Measurements from ENCODE around the gene KCNIP1.
"Not testable (repeated sequence)": the region's sequence is repeated elsewhere in the genome, so short reads cannot be mapped to it uniquely, and the experiment has no call there.

Gene KCNIP1

GRCh38 chr5:170743876-170744212, 240.0 kb downstream of the KCNIP1 start:
- H3K27ac Mint-ChIP-seq, result no peak overlapping the region
- DNase-seq (no peak), ATAC-seq (replicated peaks) (no peak)
- H3K9me3 Mint-ChIP-seq, result no peaks in the 10 kb centered on the region
- H3K4me3 Mint-ChIP-seq, result no peak overlapping the region
- peaks cover 3 to 7% of the 10 kb centered on the region in 2 donors for H3K4me1 Mint-ChIP-seq
- H3K27me3 Mint-ChIP-seq, result peaks cover 36 to 73% of the 10 kb centered on the region in 2 donors
- no peaks in the 10 kb centered on the region for H3K36me3 Mint-ChIP-seq

- no peak for ATAC-seq (replicated peaks)
- no peaks in the 10 kb centered on the region for H3K9me3 Mint-ChIP-seq
- H3K4me1 Mint-ChIP-seq, result peaks cover 3 to 7% of the 10 kb centered on the region in 2 donors
Measured at GRCh38 chr5:170745481-170746071, 241.8 kb downstream of the KCNIP1 start.

GRCh38 chr5:170746075-170746960, 242.5 kb downstream of the KCNIP1 start:
- Mint-ChIP-seq H3K4me3 (no peak overlapping the region), H3K27me3 (peaks cover 39 to 84% of the 10 kb centered on the region in 2 donors), H3K27ac (no peak overlapping the region), H3K36me3 (no peaks in the 10 kb centered on the region), H3K4me1 (peaks cover 3 to 7% of the 10 kb centered on the region in 2 donors), H3K9me3 (no peaks in the 10 kb centered on the region)
- DNase-seq, result no peak
- ATAC-seq (replicated peaks), result no peak

More at GRCh38 chr5:170745481-170746071, 241.8 kb downstream of the KCNIP1 start:
- Mint-ChIP-seq H3K27me3 (peaks cover 39 to 79% of the 10 kb centered on the region in 2 donors), H3K36me3 (no peaks in the 10 kb centered on the region), H3K27ac (no peak overlapping the region), H3K4me3 (no peak overlapping the region)
- no peak for DNase-seq

DNA sequence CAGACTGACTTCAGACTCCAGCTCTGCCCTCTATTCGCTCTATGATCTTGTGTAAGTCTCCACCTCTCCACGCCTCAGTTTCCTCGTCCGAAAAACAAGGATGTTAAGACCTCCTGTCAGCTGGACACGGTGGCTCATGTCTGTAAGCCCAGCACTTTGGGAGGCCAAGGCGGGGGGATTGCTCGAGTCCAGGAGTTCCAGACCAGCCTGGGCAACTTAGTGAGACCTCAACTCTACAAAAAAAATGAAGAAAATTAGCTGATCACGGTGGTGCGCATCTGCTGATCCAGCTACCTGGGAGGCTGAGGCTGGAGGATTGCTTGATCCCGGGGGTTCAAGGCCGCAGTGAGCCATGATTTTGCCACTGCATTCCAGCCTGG, 243.1 kb downstream of the KCNIP1 start:
- Mint-ChIP-seq H3K27ac (no peak overlapping the region), H3K27me3 (peaks cover 35 to 78% of the 10 kb centered on the region in 2 donors), H3K4me1 (peaks cover 3 to 7% of the 10 kb centered on the region in 2 donors), H3K9me3 (no peaks in the 10 kb centered on the region), H3K4me3 (no peak overlapping the region), H3K36me3 (no peaks in the 10 kb centered on the region)
- no peak for ATAC-seq (replicated peaks)
- DNase-seq, result no peak

- Mint-ChIP-seq H3K27me3 (peaks cover 32 to 74% of the 10 kb centered on the region in 2 donors), H3K9me3 (no peaks in the 10 kb centered on the region), H3K27ac (no peak overlapping the region), H3K4me1 (peaks cover 3 to 7% of the 10 kb centered on the region in 2 donors), H3K36me3 (no peaks in the 10 kb centered on the region), H3K4me3 (no peak overlapping the region)
- no peak for ATAC-seq (replicated peaks)
- no peak for DNase-seq
Measured at GRCh38 chr5:170747357-170747756, 243.5 kb downstream of the KCNIP1 start.

DNA sequence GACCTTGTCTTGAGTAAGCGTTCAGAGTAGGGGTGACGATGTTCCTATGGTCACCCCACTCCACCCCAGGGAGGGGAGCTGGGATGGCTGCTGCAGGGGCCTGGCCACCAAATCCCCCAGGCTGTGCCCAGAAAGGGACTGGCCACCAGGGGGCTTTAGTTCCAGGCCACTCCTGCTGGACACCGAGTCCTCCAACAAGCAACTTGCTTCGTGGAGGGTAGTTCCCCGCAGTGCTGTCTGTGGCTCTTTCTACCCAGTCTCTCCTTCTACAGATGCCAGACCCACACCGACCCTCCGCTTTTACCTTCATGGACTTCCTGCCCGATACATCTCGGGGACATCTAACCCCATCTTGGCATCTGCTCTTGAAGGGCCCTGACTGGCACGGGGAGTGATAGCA, 244.0 kb downstream of the KCNIP1 start:
- Mint-ChIP-seq H3K4me1 (peaks cover 3 to 7% of the 10 kb centered on the region in 2 donors), H3K27me3 (peaks cover 37 to 76% of the 10 kb centered on the region in 2 donors), H3K9me3 (no peaks in the 10 kb centered on the region), H3K4me3 (no peak overlapping the region), H3K27ac (no peak overlapping the region), H3K36me3 (no peaks in the 10 kb centered on the region)
- DNase-seq (no peak), ATAC-seq (replicated peaks) (peak in 1 of 2 donors; percentile 22)

DNA sequence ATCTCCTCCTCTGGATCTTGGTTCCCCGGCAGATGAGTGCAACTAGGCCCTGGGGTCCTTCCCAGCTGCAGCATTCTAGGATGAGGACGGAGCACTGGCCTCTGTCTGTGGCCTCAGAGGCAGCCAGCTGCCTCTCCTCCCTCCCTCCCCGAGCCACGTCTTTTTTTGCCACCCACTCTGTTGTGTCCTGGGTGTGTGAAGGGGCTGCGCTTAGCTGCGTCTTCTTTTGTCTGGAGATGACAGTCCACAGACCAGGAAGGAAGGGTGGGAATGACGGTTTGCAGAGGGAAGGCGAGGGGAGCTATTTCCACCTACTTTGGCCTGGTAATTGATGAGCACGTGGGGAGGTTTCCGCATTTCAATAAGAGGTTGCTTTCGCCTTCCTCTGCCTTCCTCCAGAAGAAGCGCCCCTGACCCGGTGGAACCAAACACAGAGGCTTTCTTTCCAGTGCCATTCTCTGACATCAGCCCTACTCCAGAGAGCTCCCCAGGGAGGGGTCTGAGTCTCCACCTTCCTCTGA, 245.2 kb downstream of the KCNIP1 start:
- H3K27ac Mint-ChIP-seq, result no peak overlapping the region
- H3K9me3 Mint-ChIP-seq, result no peaks in the 10 kb centered on the region
- H3K36me3 Mint-ChIP-seq, result no peaks in the 10 kb centered on the region
- H3K4me3 Mint-ChIP-seq, result no peak overlapping the region
- DNase-seq, result no peak
- peaks cover 3 to 4% of the 10 kb centered on the region in 2 donors for H3K4me1 Mint-ChIP-seq
- ATAC-seq (replicated peaks), result no peak
- H3K27me3 Mint-ChIP-seq, result peaks cover 28 to 64% of the 10 kb centered on the region in 2 donors

- H3K9me3 Mint-ChIP-seq, result peaks cover 2 to 4% of the 10 kb centered on the region in 2 donors
- DNase-seq, result no peak
- no peak overlapping the region for H3K27ac Mint-ChIP-seq
- no peak for ATAC-seq (replicated peaks)
- no peaks in the 10 kb centered on the region for H3K4me1 Mint-ChIP-seq
- H3K27me3 Mint-ChIP-seq, result peaks cover 23 to 56% of the 10 kb centered on the region in 2 donors
- no peaks in the 10 kb centered on the region for H3K36me3 Mint-ChIP-seq
- H3K4me3 Mint-ChIP-seq, result no peak overlapping the region
Measured at GRCh38 chr5:170749911-170750431, 246.2 kb downstream of the KCNIP1 start.

GRCh38 chr5:170750791-170751190, 247.0 kb downstream of the KCNIP1 start:
- ATAC-seq (replicated peaks), result no peak
- Mint-ChIP-seq H3K4me3 (no peak overlapping the region), H3K27me3 (peaks cover 23 to 48% of the 10 kb centered on the region in 2 donors), H3K36me3 (no peaks in the 10 kb centered on the region), H3K9me3 (peaks cover 2 to 4% of the 10 kb centered on the region in 2 donors), H3K4me1 (no peaks in the 10 kb centered on the region), H3K27ac (no peak overlapping the region)
- DNase-seq, result no peak

DNA sequence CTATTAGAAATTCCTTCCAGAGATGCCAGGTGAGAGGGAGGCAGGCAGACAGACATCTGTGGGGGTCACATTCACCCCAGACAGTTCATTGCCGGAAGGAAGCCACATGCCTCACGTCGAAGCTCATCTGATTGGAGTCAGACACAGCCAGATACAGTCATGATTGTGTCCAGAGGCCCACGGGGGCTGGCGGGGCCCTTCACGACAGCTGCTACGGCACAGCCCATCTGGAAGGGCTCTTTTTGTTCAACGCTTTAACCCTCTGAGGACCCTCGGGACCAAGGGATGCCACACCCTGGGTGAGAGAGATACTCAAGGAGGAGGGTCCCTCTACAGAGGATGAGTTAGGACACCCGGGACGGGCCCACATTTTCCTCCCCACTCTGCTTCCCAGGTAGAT, 247.8 kb downstream of the KCNIP1 start:
- H3K4me3 Mint-ChIP-seq, result no peak overlapping the region
- peaks cover 2 to 4% of the 10 kb centered on the region in 2 donors for H3K9me3 Mint-ChIP-seq
- peaks cover 19 to 40% of the 10 kb centered on the region in 2 donors for H3K27me3 Mint-ChIP-seq
- DNase-seq (no peak), ATAC-seq (replicated peaks) (no peak)
- H3K36me3 Mint-ChIP-seq, result no peaks in the 10 kb centered on the region
- H3K4me1 Mint-ChIP-seq, result no peaks in the 10 kb centered on the region
- no peak overlapping the region for H3K27ac Mint-ChIP-seq

DNA sequence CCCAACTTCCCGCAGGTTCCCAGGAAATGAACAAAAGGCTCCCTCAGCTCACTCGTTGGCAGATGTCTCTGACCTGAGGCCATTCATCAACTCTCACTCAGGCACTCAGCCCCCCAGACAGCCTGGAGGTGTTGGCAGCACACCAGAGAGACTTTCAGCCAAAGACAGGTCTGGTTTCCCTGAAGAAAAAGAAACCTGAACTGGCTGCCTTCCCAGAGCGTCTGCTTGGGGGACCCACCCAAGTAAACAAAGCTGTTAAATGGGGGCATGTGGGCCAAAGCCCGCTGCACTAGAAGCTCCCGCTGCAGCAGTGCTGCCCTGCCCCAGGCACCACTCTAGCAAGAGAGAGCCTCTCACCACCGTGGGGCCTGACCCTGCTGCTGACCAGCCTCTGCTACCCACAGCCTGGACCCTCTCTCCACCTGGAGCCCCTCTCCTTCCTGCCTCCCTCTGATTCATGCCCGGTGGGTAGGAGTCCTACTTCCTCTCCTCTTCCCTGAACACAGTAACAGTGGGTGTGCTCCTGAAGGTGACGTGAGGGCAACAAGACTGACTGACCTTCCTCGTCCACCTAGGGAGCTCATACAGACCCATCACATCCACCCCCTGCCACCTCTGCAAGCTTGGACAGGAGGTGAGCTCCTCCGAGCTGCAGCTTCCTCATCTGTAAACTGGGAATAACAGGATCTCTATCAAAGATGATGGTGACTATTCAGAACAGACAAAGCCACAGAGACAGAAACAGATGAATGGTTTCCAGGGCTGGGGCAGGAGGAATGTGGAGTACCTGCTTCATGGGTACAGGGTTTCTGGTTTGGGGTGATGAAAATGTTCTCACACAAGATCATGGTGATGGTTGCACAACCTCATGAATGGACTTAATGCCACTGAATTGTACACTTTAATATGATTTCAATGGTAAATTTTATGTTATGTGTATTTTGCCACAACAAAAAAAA, 248.7 kb downstream of the KCNIP1 start:
- Mint-ChIP-seq H3K4me3 (no peak overlapping the region), H3K9me3 (peaks cover 2 to 4% of the 10 kb centered on the region in 2 donors), H3K36me3 (no peaks in the 10 kb centered on the region), H3K27me3 (peaks cover 16 to 32% of the 10 kb centered on the region in 2 donors), H3K27ac (no peak overlapping the region), H3K4me1 (no peaks in the 10 kb centered on the region)
- DNase-seq (no peak), ATAC-seq (replicated peaks) (no peak)

GRCh38 chr5:170753311-170753710, 249.5 kb downstream of the KCNIP1 start:
- H3K36me3 Mint-ChIP-seq, result no peaks in the 10 kb centered on the region
- DNase-seq, result no peak
- peaks cover 9 to 26% of the 10 kb centered on the region in 2 donors for H3K27me3 Mint-ChIP-seq
- ATAC-seq (replicated peaks), result no peak
- H3K27ac Mint-ChIP-seq, result no peak overlapping the region
- no peak overlapping the region for H3K4me3 Mint-ChIP-seq
- no peaks in the 10 kb centered on the region for H3K4me1 Mint-ChIP-seq
- peaks cover 2 to 4% of the 10 kb centered on the region in 2 donors for H3K9me3 Mint-ChIP-seq

- H3K4me3 Mint-ChIP-seq; H3K9me3 Mint-ChIP-seq; H3K27ac Mint-ChIP-seq; H3K4me1 Mint-ChIP-seq; H3K36me3 Mint-ChIP-seq; ATAC-seq (replicated peaks); DNase-seq: not testable (repeated sequence)
- peaks cover 6 to 14% of the 10 kb centered on the region in 2 donors for H3K27me3 Mint-ChIP-seq
Measured at GRCh38 chr5:170754508-170754907, 250.7 kb downstream of the KCNIP1 start.

Data from stimulated activated naive B cell treated with anti-CD40 and anti-IgM and Interleukin-4, amounts not matched to agents 10 μg/mL and 1 μg/mL and 100 μg/mL, for 72 hours (primary cell).